ENCODE results near the gene PGLYRP1.

Gene PGLYRP1

GRCh38 chr19:45994998-45995714 lies 27.7 kb downstream of the PGLYRP1 start, which contains the start of gene CCDC61:
TSS of gene CCDC61 (plus strand) at chr19:45995467. CDS start at chr19:46003019, 7,552 bp downstream.
- no peaks in the 10 kb centered on the region for H3K4me1 ChIP-seq (ENCODE audit: insufficient read depth, poor library complexity, severe bottlenecking)
- DNase-seq (ENCODE audit: low spot score) (peak; percentile 92), ATAC-seq (ENCODE audit: low read depth) (peak; percentile 97)
- TF ChIP-seq, protein P1, sequence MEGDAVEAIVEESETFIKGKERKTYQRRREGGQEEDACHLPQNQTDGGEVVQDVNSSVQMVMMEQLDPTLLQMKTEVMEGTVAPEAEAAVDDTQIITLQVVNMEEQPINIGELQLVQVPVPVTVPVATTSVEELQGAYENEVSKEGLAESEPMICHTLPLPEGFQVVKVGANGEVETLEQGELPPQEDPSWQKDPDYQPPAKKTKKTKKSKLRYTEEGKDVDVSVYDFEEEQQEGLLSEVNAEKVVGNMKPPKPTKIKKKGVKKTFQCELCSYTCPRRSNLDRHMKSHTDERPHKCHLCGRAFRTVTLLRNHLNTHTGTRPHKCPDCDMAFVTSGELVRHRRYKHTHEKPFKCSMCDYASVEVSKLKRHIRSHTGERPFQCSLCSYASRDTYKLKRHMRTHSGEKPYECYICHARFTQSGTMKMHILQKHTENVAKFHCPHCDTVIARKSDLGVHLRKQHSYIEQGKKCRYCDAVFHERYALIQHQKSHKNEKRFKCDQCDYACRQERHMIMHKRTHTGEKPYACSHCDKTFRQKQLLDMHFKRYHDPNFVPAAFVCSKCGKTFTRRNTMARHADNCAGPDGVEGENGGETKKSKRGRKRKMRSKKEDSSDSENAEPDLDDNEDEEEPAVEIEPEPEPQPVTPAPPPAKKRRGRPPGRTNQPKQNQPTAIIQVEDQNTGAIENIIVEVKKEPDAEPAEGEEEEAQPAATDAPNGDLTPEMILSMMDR (IDR thresholded peaks at IDR 0.05; ENCODE audit: poor library complexity, severe bottlenecking), result no peak
- H3K36me3 ChIP-seq (ENCODE audit: low read depth), result no peaks in the 10 kb centered on the region
- no peaks in the 10 kb centered on the region for H3K9me3 ChIP-seq (ENCODE audit: severe bottlenecking)
- peak within 1 kb of the TSS; percentile 72 for H3K4me3 ChIP-seq (ENCODE audit: severe bottlenecking)
- H3K27me3 ChIP-seq (ENCODE audit: insufficient read depth, poor library complexity, severe bottlenecking), result no peaks in the 10 kb centered on the region
- H3K27ac ChIP-seq (ENCODE audit: poor library complexity, severe bottlenecking), result peak within 1 kb of the TSS; percentile 35

GRCh38 chr19:45994456-45994997 lies 28.3 kb downstream of the PGLYRP1 start:
- no peak for DNase-seq (ENCODE audit: low spot score)

DNA sequence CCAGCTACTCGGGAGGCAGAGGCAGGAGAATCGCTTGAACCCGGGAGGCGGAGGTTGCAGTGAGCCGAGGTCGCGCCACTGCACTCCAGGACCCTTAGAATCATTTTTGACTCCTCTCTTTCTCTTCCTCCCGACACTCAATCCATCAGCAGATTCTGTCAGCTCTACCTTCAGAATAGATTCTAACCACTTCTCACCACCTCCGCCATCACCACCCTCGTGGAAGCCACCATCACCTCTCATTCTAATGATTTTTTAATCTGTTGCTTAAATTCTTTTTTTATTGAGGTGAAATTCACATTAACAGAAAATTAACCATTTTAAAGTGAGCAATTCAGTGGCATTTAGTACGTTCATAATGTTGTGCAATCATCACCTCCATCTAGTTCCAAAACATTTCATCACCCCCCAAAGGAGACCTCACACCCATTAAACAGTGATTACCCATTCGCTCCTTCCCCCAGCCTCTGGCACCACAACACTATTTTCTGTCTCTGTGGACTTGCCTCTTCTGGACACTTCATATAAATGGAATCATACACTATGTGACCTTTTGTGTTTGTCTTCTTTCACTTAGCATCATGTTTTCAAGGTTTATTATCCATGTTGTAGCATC lies 32.6 kb downstream of the PGLYRP1 start:
- no peak for ATAC-seq (ENCODE audit: low read depth)
- TF ChIP-seq, protein P1 (IDR thresholded peaks at IDR 0.05; ENCODE audit: poor library complexity, severe bottlenecking), result no peak

More at GRCh38 chr19:45994456-45994997, 28.3 kb downstream of the PGLYRP1 start:
- H3K27ac ChIP-seq (ENCODE audit: poor library complexity, severe bottlenecking), result peak overlapping the region; percentile 35
- H3K27me3 ChIP-seq (ENCODE audit: insufficient read depth, poor library complexity, severe bottlenecking), result no peaks in the 10 kb centered on the region
- H3K36me3 ChIP-seq (ENCODE audit: low read depth), result no peaks in the 10 kb centered on the region
- H3K9me3 ChIP-seq (ENCODE audit: severe bottlenecking), result no peaks in the 10 kb centered on the region
- H3K4me3 ChIP-seq (ENCODE audit: severe bottlenecking), result peak overlapping the region; percentile 40
- ATAC-seq (ENCODE audit: low read depth), result peak; percentile 13
- TF ChIP-seq, protein P1 (IDR thresholded peaks at IDR 0.05; ENCODE audit: poor library complexity, severe bottlenecking), result no peak
- H3K4me1 ChIP-seq (ENCODE audit: insufficient read depth, poor library complexity, severe bottlenecking), result no peaks in the 10 kb centered on the region

GRCh38 chr19:45985321-45985720 lies 37.5 kb downstream of the PGLYRP1 start:
- H3K27ac ChIP-seq (ENCODE audit: poor library complexity, severe bottlenecking), result no peak overlapping the region
- no peak overlapping the region for H3K4me3 ChIP-seq (ENCODE audit: severe bottlenecking)
- DNase-seq (ENCODE audit: low spot score) (no peak), ATAC-seq (ENCODE audit: low read depth) (no peak)
- H3K9me3 ChIP-seq (ENCODE audit: severe bottlenecking), result no peaks in the 10 kb centered on the region
- TF ChIP-seq, protein P1 (IDR thresholded peaks at IDR 0.05; ENCODE audit: poor library complexity, severe bottlenecking), result no peak
- no peaks in the 10 kb centered on the region for H3K36me3 ChIP-seq (ENCODE audit: low read depth)
- H3K4me1 ChIP-seq (ENCODE audit: insufficient read depth, poor library complexity, severe bottlenecking), result no peaks in the 10 kb centered on the region
- no peaks in the 10 kb centered on the region for H3K27me3 ChIP-seq (ENCODE audit: insufficient read depth, poor library complexity, severe bottlenecking)

More for the DNA sequence above, 32.6 kb downstream of the PGLYRP1 start:
- H3K27ac ChIP-seq (ENCODE audit: poor library complexity, severe bottlenecking), result no peak overlapping the region
- H3K36me3 ChIP-seq (ENCODE audit: low read depth), result no peaks in the 10 kb centered on the region
- H3K9me3 ChIP-seq (ENCODE audit: severe bottlenecking), result no peaks in the 10 kb centered on the region
- H3K4me1 ChIP-seq (ENCODE audit: insufficient read depth, poor library complexity, severe bottlenecking), result no peaks in the 10 kb centered on the region
- no peak for DNase-seq (ENCODE audit: low spot score)
- no peak overlapping the region for H3K4me3 ChIP-seq (ENCODE audit: severe bottlenecking)
- H3K27me3 ChIP-seq (ENCODE audit: insufficient read depth, poor library complexity, severe bottlenecking), result no peaks in the 10 kb centered on the region

Data from RWPE2 (cell line).